ENCODE data around the gene RETSAT.
"Not testable (repeated sequence)": the region's sequence is repeated elsewhere in the genome, so short reads cannot be mapped to it uniquely, and the experiment has no call there.

RETSAT gene

GRCh38 chr2:85354286-85355072 is at the start of gene RETSAT, which contains the start of gene ELMOD3:
Gene RETSAT, minus strand, starts transcription at chr2:85354528. Its CDS starts 21 bp downstream, at chr2:85354507.
Gene ELMOD3, plus strand, starts transcription at chr2:85354769. Its CDS starts 2,430 bp downstream, at chr2:85357199.
- peak; percentile 99 for DNase-seq

- no peak for DNase-seq
These were observed 47.5 kb upstream of the RETSAT start for GRCh38 chr2:85401844-85402243.

- no peak for DNase-seq
These were observed 47.1 kb upstream of the RETSAT start for GRCh38 chr2:85401464-85401805.

GRCh38 chr2:85400541-85401463 is 46.5 kb upstream of the RETSAT start:
- no peak for DNase-seq

GRCh38 chr2:85400023-85400422 is 45.7 kb upstream of the RETSAT start:
- no peak for DNase-seq

- no peak for DNase-seq
These were observed 44.8 kb upstream of the RETSAT start for GRCh38 chr2:85399183-85399455.

GRCh38 chr2:85398426-85399182 is 44.3 kb upstream of the RETSAT start:
- no peak for DNase-seq

GRCh38 chr2:85397925-85398331 is 43.6 kb upstream of the RETSAT start:
- no peak for DNase-seq

- no peak for DNase-seq
These were observed 42.5 kb upstream of the RETSAT start for GRCh38 chr2:85396531-85397470.

- DNase-seq = no peak
These were observed 41.7 kb upstream of the RETSAT start for GRCh38 chr2:85395912-85396475.

- DNase-seq = no peak
These were observed 40.6 kb upstream of the RETSAT start for GRCh38 chr2:85394976-85395375.

GRCh38 chr2:85394261-85394681 is 39.9 kb upstream of the RETSAT start:
- DNase-seq = no peak

GRCh38 chr2:85393836-85394235 is 39.5 kb upstream of the RETSAT start:
- no peak for DNase-seq

GRCh38 chr2:85390941-85391669 is 36.8 kb upstream of the RETSAT start:
- peak; percentile 73 for DNase-seq

- DNase-seq = no peak
These were observed 34.7 kb upstream of the RETSAT start for GRCh38 chr2:85388878-85389538.

- DNase-seq = no peak
These were observed 33.4 kb upstream of the RETSAT start for GRCh38 chr2:85387754-85388153.

GRCh38 chr2:85385746-85386145 is 31.4 kb upstream of the RETSAT start:
- DNase-seq = no peak

GRCh38 chr2:85383850-85384249 is 29.5 kb upstream of the RETSAT start:
- no peak for DNase-seq

- not testable (repeated sequence) for DNase-seq
These were observed 28.8 kb upstream of the RETSAT start for GRCh38 chr2:85383151-85383550.

- DNase-seq = no peak
These were observed 25.7 kb upstream of the RETSAT start for GRCh38 chr2:85380048-85380447.

GRCh38 chr2:85378257-85378656 is 23.9 kb upstream of the RETSAT start:
- no peak for DNase-seq
